DOHH2 (cell line): ENCODE data around the gene IL17REL.

Experiments
- EZH2phosphoT487 ChIP-seq: fragments of 200-600 bp; sonication (generic); IDR thresholded peaks from 2 replicates; pipeline ENCODE4 v1.6.1; 2017; ENCODE audit warnings: borderline replicate concordance, mild to moderate bottlenecking, antibody characterized with exemption, low read length, moderate library complexity, mixed read lengths
- TF ChIP-seq, protein P1 (sequence below): fragments of 200-600 bp; sonication (generic); IDR thresholded peaks from one replicate; pipeline ENCODE4 v1.5.1; 2014; ENCODE audit warnings: antibody characterized with exemption, mild to moderate bottlenecking, low read depth, low read length; ENCODE audit not compliant: poor library complexity, severe bottlenecking

- TF ChIP-seq, protein P1, sequence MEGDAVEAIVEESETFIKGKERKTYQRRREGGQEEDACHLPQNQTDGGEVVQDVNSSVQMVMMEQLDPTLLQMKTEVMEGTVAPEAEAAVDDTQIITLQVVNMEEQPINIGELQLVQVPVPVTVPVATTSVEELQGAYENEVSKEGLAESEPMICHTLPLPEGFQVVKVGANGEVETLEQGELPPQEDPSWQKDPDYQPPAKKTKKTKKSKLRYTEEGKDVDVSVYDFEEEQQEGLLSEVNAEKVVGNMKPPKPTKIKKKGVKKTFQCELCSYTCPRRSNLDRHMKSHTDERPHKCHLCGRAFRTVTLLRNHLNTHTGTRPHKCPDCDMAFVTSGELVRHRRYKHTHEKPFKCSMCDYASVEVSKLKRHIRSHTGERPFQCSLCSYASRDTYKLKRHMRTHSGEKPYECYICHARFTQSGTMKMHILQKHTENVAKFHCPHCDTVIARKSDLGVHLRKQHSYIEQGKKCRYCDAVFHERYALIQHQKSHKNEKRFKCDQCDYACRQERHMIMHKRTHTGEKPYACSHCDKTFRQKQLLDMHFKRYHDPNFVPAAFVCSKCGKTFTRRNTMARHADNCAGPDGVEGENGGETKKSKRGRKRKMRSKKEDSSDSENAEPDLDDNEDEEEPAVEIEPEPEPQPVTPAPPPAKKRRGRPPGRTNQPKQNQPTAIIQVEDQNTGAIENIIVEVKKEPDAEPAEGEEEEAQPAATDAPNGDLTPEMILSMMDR, result no peak
- TF ChIP-seq EZH2phosphoT487, result no peak
Observed at GRCh38 chr22:50009765-50010675, 2.5 kb downstream of the IL17REL start.
